ENCODE data around the gene ZNF71. TPM values are rescaled to one million over a fixed set of nuclear protein-coding genes. Genes with fewer than 3 reads are reported as not detected.

ZNF71 gene
- total RNA-seq, 1 experiment from 2014 or later, result 4.9 TPM

Other genes starting within 250 kb of the ZNF71 start
- gene ZNF582, start 201.8 kb upstream of the ZNF71 start, total RNA-seq (2014; rRNA removed; shearing (Covaris generic)), result 0.06 and 0.53 TPM in 2 replicates
- gene ZNF583, start 191.0 kb upstream of the ZNF71 start, total RNA-seq (2014; rRNA removed; shearing (Covaris generic)), result 4.5 and 6.0 TPM in 2 replicates
- 0.06 TPM in 1 of 2 replicates, not detected in the other for gene ZNF667, start 118.0 kb upstream of the ZNF71 start, total RNA-seq (2014; rRNA removed; shearing (Covaris generic))
- not detected in 2 replicates for gene ZNF471, start 87.4 kb upstream of the ZNF71 start, total RNA-seq (2014; rRNA removed; shearing (Covaris generic))
- 0.05 TPM in 1 of 2 replicates, not detected in the other for gene ZFP28, start 56.4 kb upstream of the ZNF71 start, total RNA-seq (2014; rRNA removed; shearing (Covaris generic))
- gene ZNF470, start 27.8 kb upstream of the ZNF71 start, total RNA-seq (2014; rRNA removed; shearing (Covaris generic)), result 0.20 and 0.47 TPM in 2 replicates
- gene SMIM17, start 47.9 kb downstream of the ZNF71 start, total RNA-seq (2014; rRNA removed; shearing (Covaris generic)), result not detected in 2 replicates
- gene ZNF835, start 76.5 kb downstream of the ZNF71 start, total RNA-seq (2014; rRNA removed; shearing (Covaris generic)), result 0.05 and 0.30 TPM in 2 replicates
- gene PEG3, start 245.4 kb downstream of the ZNF71 start, total RNA-seq (2014; rRNA removed; shearing (Covaris generic)), result not detected in 2 replicates
- not detected in 2 replicates for gene ZIM2, start 245.4 kb downstream of the ZNF71 start, total RNA-seq (2014; rRNA removed; shearing (Covaris generic))